GM19035 (cell line): Measurements from ENCODE around the gene FBF1.
"Not testable (repeated sequence)": the region's sequence is repeated elsewhere in the genome, so short reads cannot be mapped to it uniquely, and the experiment has no call there.

Source experiments
- ATAC-seq: cut with Tn5 transposase; IDR thresholded peaks from one replicate; pipeline ENCODE4 v1.9.1; 2021; ENCODE audit not compliant: unreplicated experiment

The FBF1 gene

DNA sequence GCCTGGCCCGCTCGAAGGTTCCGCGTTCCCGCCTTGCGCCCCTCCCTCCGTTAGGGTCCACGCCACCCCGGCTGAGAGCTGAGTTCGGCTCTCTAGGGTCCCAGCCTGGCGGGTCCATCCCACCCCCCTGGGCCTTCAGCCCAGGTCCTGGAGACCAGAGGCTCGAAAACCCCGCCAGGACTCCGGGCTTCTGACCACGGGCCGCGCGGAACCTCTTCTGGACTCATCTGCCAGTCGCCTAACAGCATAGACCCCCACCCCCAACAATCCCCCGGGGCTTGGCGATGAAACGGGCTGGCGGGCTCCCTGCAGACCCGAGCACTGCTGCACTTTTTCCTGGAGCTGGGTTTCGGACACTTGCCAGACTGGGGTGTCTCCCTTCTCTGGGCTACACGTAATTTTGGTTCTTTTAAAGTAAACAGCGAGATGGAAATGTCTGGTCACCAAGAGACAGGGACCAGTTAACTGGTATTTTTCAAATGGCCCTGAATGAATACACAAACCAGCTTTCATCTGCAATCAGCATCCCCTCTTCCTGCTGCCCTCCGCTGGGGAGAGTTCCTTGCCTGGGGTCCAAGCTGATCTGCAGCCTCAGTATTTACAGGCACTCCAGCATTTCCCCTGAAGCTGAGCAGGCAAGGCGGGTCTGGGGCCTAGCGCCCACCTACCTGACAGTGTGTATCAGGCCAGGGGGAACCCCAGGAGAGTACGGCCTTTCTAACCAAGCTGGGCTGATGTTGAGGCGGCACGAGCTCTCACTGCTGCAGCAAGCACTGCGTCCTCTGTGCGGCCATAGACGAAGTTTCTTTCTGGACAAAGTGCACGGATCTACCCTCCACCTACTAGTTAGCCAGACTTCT is 43.5 kb downstream of the FBF1 start:
- ATAC-seq: no peak

DNA sequence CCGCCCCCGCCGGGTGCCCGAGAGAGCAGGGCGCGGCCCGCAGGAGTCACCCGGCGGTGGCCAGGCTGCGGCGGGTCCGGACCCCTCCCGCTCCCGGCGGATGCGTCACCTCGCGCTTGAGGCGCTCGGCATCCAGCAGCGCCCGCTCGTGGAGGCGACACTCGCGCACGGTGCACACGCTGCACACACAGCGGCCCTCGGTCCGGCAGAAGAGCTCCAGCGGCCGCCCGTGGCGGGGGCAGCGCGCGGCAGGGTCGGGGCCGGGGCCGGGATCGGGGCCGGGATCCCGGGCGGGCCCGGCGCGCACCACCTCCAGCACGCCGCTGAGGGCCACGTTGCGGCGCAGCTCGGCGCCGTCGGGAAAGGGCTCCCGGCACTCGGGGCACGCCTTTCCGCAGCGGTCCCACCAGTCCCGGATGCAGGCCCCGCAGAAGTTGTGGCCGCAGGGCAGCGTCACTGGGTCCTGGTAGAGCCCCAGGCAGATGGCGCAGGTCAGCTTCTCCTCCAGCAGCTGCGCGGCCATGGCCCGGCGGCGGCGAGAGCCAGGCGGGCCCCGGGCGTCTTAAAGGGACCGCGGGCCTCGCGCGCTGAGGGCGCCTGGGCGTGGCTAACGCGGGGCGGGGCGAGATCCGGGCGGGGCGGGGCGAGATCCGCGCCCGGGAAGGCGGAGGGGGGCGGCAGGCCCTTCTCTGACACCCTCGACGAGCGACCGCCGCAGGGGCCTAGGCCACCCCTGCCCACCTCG is 44.3 kb downstream of the FBF1 start, which contains the start of gene TRIM65:
Gene TRIM65, minus strand, starts transcription at position 537 of the 745 bp plus-strand sequence. Its CDS starts 14 bp downstream, at position 523.
- peak; percentile 77 for ATAC-seq

DNA sequence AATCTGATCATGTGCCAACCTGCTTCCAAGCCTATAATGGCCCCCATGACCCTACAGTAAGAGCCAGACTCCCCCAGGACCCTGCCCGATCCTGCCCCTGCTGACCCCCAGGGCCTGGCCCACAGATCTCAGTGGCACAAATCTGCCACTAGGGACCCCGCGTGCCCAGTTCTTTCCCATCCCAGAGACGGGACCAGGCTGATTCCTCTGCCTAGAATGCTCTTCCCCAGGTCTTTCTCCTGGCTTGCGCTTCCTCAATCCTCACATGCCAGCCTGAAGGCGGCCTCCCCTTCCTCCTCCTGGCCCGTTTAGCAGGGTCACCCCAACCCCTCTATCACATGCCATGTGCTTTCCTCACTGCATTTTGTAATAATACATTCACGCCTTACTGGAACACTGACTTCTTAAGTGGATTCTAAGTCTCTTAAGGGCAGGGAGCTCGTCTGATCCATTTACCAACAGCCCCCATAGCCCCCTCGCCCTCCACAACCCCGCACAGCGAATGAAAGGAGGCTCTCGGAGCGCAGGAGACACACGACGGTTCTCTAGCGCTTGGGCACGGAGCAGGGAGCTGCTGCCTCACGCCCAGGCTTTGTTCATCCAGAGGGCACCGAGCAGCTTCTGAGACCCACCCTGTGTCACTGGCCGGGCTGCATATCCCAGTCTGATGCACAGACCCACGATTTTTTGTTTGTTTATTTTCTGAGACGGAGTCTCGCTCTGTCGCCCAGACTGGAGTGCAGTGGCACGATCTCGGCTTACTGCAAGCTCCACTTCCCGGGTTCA is 45.3 kb downstream of the FBF1 start:
- no peak for ATAC-seq

DNA sequence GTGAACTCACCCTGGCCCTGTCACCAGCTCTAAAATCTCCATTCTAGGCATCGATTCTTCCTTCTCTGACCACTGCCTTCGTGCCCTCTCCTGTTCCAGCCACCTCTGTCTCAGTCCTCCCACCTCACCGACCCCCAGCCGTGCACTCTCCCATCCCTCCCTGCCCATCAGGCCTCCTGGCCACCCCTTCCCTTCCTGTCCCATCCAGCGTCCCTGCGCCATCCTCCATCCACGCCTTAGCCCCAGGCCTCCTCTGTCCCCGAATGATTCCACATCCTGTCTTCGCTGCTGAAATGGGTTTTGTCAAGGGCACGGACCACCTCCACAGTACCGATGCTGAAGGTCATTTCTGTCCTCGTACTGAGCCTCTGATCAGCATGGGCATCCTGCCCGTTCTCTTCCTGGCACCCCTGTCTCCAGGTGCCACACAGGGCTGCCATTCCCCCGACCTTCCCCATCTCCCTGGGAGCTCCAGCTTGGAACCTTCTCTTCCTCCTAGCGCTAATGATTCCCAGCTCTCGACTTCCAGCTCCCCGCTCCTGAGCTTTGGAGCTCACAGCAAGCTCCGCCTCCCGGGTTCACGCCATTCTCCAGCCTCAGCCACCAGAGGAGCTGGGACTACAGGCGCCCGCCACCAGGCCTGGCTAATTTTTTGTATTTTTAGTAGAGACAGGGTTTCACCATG is 46.7 kb downstream of the FBF1 start:
- no peak for ATAC-seq

DNA sequence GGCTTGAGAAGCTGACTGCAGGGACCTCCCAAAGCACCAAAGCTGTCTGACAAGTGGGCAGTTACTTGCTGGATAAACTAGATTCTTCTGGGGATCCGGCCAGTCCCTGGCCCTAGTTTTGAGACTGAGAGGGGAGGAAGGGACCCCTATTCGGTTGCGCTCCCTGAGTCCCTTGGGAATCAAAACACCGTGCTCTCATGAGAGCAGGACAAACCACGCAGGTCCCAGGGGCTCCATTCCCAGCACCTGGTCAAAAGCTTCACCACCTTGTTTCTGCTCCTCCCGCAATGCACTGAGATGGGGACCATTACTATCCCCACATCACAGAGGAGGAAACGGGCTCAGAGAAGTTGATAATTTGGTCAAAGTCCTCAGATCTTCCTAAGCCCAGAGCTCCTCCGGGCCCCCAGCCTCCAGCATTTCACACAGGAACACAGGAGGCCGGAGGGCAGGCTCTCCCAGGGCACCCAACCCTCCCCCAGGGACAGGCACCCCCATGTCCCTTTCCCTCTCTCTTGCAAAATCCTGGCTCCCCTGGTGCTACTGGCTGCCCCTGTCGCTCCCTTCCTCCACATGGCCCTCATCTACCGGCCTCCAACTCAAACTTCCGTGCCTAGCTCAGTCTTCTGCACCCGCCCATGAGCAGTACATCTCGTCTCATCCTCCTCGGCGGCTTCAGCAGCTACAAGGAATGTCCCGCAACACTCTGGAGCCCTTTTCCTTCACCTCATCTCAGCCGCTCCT is 47.4 kb downstream of the FBF1 start:
- ATAC-seq: no peak

DNA sequence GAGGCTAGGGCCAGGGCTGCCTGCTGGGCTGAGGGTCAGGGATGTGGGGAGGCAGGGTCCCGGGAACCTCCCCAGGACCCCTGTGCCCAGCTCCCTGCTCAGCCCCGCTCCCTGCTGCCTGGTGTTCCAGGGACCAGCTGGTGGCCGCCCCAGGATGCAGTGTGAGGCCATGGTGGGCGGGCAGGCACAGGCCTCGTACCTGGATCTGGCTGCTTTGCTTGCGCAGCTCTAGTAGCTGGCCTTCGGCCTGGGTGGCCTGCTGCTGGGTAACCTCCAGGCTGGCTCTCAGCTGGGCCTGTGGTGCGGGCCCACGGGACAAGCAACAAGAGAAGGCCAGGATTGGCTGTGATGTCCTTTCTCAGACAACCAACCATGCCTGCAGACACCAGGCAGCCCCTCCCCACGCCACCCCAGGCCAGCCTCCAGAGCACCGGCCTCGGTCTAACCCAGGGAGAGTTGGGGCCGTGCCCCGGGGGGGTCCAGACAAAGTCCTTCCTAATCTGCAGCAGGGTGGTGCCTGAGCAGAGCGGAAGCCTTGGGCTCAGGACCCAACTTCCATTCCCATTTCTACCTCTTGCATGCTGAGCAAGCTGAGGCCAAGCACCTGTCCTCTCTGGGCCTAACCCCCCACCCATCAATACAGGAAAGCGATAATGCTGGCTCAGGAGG is 48.2 kb downstream of the FBF1 start:
- no peak for ATAC-seq

DNA sequence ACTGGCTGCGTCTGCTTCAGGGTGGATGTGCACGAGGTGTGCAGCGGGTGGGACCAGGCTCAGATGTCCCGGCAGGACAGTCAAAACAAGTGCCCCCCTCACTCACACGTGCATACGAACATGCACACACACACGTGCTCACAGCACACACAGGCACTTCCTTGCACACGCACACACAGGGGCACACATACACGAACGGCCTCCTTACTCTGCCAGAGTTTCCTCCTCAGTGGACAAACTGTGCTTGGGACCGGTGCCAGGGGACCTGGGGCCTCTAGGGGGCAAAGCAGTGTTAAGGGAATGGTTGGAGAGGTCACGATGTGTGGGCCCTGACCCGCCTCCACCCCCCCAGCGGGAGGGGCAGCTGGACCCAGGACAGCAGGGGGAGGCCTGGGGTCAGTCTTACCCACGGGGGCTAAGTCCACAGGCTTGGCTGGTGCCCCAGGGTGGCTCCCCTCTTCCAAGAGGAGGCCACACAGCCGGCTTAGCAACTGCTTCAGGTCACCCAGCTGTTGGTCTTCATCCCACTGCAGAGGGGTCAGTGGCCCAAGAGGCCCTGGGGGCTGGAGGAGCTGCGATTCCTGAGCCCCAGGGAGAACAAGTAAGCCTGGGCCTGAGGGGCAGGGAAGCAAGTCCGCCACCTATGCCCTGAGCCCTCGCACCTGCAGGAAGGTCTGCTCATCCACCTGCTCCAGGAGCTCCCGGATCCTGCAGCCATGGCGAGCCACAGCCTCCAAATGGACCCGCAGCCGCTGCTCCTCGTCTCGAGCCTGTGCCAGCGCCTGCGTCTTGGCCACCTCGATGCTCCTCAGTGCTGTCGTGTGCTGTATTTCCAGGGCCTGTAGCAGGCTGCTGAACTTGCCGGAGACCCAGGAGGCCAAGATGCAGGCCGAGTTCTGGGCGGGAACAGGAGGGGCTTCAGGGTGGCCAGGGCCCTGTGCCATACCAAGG is 49.0 kb downstream of the FBF1 start:
- ATAC-seq: no peak

DNA sequence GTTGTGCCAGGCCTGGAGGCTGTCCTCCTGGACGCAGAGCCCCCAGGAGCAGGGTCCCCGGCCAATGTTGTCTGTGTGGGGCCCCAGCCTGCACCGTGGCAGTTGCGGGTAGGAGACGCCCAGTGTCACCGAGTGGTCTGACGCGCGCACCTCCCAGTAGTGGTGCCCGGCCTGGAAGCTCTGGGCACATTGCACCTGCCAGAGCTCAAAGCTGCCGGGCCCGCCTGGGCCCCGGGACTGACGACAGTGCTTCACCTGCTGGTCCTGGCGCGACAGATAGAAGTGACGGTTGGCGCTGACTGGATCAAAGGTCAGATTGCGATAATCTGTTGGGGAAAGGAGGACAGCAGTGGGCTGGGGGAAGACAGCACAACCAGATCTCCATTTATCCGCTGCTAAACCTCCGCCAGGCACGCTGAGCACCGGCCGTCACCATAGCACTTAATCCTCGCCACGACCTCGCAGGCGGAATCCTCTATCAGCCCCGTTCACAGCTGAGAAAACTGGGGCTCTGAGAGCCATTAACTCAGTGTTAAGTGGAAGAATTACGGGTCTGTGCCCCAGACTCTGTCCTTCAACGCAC is 49.7 kb downstream of the FBF1 start:
- no peak for ATAC-seq

DNA sequence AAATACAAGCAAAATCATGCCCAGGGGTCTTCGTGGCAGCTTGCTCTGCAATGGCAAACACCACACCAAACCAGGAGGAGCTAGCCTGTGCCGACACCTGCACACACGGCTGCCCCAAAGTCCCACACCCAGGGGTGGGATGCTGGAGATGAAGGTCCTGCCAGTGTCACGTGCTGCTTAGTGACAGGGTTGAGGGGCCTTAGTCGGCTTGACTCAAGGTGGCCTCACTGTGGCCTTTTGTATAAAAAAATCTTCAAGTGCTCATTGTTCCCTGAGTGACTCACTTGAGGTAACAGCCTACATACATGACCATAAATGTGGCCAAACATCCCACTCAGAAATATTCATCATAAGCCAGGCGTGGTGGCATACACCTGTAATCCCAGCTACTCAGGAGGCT is 51.4 kb downstream of the FBF1 start:
- ATAC-seq: no peak

DNA sequence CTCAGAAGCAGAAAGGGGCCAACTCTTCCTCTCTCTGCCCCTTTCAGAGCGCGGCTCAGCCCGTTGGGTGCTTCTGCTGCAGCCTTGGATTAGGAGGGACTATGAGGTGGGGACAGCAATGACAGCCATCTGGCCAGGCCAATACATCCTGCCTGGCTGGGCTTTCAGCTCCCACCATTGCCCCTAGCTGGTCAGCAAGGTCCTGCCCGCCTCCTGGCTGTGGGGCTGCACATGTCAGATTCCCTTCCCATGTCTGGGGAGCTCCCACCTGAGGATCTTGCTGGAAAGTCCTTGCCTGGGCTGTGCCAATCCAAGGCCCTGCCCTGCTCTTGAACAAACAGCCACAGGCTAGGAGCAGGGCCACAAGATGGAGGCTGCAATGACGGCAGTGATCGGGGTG is 52.4 kb downstream of the FBF1 start:
- no peak for ATAC-seq

DNA sequence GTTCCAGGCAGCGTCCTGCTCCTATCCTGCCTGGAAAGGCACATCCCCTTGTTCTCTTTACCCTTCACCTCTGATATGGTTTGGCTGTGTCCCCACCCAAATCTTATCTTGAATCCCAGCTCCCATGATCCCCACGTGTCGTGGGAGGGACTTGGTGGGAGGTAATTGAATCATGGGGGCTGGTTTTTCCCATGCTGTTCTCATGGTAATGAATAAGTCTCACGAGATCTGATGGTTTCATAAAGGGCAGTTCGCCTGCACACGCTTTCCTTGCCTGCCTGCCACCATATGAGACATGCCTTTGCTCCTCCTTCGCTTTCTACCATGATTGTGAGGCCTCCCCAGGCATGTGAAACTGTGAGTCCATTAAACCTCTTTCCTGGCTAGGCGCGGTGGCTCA is 55.0 kb downstream of the FBF1 start:
- ATAC-seq: not testable (repeated sequence)

DNA sequence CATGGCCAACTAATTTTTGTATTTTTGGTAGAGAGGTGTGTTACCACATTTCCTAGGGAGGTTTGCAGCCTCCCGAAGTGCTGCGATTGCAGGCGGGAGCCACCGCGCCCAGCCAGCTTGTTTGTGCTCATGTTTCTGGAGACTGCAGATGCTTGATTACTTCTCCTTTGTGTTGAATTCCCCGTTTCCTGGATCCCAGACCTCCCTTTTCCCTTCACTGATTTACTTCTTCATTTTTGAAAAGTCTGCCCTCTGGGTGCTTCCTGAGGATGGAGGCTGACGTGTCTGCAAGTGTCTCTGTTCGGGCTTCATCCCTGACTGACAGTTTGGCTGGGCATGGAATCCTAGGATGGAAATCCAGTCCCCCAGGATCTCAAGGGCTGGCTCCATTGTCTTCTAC is 55.4 kb downstream of the FBF1 start:
- ATAC-seq: no peak

DNA sequence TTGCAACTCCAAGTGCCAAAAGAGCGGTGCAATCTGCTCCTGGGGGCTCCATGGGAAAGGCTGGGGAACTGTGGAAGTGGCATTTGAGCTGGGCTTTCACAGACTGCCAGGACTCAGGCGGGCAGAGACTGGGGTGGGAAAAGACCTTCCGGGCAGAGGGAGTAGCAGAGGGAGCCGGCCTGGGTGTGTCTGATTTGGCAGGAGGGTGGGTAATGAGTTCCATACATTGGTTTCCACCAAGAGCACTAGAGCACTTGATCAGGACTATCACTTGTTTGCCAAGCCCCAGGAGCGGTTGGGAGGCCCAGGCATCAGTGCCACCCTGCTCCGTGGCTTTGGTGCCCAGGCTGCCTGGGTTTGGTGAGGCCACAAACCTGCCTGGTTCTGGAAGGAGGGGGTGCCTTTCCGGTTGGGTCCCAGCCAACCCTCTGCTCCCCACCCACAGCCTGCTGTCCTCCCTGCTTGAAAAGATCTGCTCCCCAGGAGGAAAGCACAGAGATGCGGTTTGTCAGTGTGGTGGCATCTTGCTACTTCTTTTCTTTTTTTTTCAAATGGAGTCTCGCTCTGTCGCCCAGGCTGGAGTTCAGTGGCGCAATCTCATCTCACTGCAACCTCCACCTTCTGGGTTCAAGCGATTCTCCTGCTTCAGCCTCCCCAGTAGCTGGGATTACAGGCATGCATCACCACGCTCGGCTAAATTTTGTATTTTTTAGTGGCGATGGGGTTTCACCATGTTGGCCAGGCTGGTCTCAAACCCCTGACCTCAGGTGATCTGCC is 59.0 kb downstream of the FBF1 start:
- ATAC-seq: no peak

DNA sequence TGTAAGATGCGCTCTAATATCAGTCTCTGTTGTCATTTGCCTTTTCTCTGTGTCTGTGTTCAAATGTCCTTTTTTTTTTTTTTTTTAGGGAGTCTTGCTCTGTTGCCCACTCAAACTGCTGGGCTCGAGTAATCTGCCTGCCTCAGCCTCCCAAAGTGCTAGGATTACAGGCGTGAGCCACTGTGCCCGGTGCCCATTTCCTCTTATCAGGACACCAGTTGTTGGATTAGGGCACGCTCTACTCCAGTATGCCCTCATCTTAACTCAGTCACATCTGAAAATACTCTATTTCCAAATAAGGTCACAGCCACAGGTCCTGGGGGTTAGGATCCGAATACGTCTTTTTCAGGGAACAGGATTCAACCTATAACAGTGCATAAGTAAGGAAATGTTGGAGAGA is 60.6 kb downstream of the FBF1 start:
- ATAC-seq: no peak

DNA sequence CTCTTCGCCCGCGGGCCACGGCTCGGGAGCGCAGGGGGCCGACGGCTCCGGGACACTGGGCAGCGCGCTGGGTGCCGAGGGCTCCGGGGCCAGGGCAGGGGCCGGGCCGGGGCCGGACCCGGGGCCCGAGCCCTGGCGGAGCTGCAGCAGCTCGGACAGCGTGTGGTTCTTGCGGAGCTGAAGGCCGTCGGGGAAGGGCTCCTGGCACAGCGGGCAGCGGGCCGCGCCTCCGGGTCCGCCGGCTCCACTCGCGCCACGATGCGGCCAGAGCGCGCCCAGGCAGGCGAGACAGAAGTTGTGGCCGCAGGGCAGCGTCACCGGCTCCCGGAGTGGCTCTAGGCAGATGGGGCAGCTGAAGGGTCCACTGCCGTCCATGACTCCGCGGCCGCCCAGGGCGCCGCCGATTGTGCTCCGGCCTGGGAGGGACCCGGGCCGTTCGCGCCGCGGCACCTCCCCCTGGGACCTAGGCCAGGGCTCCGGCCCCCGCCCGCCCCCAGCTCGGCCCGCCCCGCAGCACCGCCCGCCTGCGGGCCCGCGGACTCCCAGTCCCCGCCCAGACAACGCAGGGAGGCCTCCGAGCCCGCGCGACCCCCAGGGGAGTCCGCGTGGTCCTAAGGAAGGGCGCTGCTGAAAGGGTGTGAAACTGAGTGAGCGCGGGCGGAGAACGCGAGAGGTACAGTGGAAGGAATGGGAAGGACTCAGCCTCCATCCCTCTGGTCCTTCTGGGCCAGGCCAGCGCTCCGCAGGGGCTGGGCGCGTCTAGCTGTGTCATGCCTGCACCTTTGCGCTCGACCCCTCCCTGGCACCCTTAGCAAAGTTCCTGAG is 62.5 kb downstream of the FBF1 start, which contains the start of gene TRIM47:
Gene TRIM47, minus strand, starts transcription at position 408 of the 825 bp plus-strand sequence. Its CDS starts 33 bp downstream, at position 375.
- no peak for ATAC-seq

DNA sequence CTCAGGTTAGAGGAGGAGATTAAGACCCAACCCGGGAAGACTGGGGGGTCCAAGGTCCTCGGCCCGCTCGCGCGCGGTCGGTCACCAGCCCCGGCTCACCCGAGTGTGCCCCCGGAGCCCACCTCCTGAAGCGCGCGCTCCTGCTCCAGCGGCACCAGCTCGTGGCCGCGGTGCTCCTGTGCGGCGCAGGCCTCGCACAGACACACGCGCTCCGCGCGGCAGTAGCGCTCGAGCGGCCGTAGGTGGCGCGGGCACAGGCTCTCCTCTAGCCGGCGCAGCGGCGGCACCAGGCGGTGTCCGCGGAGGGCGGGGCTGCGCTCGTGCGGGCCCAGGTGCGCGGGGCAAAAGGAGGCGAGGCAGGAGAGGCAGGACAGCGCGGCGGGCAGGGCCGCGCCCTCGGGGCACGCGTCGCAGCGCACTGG is 63.1 kb downstream of the FBF1 start:
- peak; percentile 54 for ATAC-seq
